PC-3 (cell line): ENCODE results near the gene DEPDC7.

Experiments
- CTCF ChIP-seq: fragments of 300-600 bp; sonication (generic); conservative IDR thresholded peaks from 2 replicates; pipeline ENCODE4 v1.5.1; 2017; ENCODE audit warnings: antibody characterized with exemption, low read depth, mild to moderate bottlenecking, low read length
- EZH2 ChIP-seq: fragments of 300-600 bp; sonication (generic); IDR thresholded peaks from one replicate; pipeline ENCODE4 v1.6.1; 2017; ENCODE audit warnings: antibody characterized with exemption, mild to moderate bottlenecking, low read length; ENCODE audit not compliant: unreplicated experiment

DNA sequence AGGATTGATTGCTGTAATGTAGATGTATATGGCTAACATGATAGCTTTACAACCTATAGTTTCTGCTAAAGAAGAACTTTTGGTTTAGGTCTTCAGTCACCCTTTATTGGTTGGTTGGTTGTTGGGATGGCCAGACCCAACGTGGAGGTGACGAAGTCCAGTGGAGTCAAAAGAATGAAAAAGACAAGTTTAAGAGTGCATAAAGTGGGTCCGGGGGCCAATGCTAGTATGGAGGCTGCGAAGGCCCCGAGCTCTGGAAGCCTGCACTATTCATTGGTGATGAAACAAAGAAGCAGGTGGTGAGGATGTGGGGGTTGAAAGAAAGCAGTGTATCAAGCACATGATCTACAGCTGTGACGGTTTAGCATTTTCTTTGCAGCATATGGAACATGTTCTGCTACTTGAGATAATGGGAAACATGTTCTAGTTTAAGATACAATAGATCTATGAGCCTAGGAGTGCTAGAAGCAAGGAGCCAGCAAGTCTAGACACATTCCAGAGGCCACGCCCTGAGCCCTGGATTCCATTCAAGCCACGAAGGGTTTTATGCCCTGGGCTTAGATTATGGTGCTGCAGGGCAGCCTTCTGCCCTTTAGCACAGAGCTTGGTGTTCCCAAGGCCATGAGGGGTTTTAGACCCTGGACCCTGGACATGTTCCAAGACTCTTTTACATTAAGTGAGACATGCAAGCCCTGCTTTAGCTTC, 30.0 kb downstream of the DEPDC7 start:
- TF ChIP-seq EZH2 (no peak), CTCF (no peak)
